Calu3 (cell line): ENCODE data around the gene CITED2. TPM values are rescaled to one million over a fixed set of nuclear protein-coding genes. Genes with fewer than 3 reads are reported as not detected.
A peak's percentile ranks its signal among the peaks of the same experiment; 100 is the strongest.

Source experiments
- BruUV-seq: library from RNA; stranded (reverse); fragments of 400-500 nt; replicated peaks from 2 replicates; lab custom pipeline; 2021; lab: Mats Ljungman, UMichigan
- CTCF ChIA-PET: fragments of 300-600 bp; sonication (Branson Sonifier 250); formaldehyde crosslinking; loops from one replicate; lab custom pipeline; 2022; ENCODE audit warnings: antibody characterized with exemption; lab: Charles Lee
- DNase-seq: peaks from one replicate; pipeline ENCODE4 v3.0.0; 2022
- H3K27ac Mint-ChIP-seq: one replicate; pipeline ENCODE4 v1.8.0; 2022; ENCODE audit warnings: mixed read lengths; ENCODE audit not compliant: unreplicated experiment
- H3K27me3 Mint-ChIP-seq: one replicate; pipeline ENCODE4 v1.8.0; 2022; ENCODE audit warnings: mixed read lengths; ENCODE audit not compliant: unreplicated experiment
- H3K36me3 Mint-ChIP-seq: one replicate; pipeline ENCODE4 v1.8.0; 2022; ENCODE audit warnings: mild to moderate bottlenecking, moderate library complexity, mixed read lengths; ENCODE audit not compliant: insufficient read depth, unreplicated experiment
- H3K4me1 Mint-ChIP-seq: one replicate; pipeline ENCODE4 v1.8.0; 2022; ENCODE audit warnings: mild to moderate bottlenecking, low read depth, mixed read lengths; ENCODE audit not compliant: unreplicated experiment
- H3K4me3 Mint-ChIP-seq: one replicate; pipeline ENCODE4 v1.8.0; 2022; ENCODE audit warnings: mild to moderate bottlenecking, low read depth, moderate library complexity, mixed read lengths; ENCODE audit not compliant: unreplicated experiment
- H3K9me3 Mint-ChIP-seq: one replicate; pipeline ENCODE4 v1.8.0; 2022; ENCODE audit warnings: low read depth, mixed read lengths; ENCODE audit not compliant: unreplicated experiment
- intact Hi-C: fragments of 100-400 bp; cut with micrococcal nuclease; formaldehyde crosslinking; loops from one replicate; pipeline ENCODE4 v1.10.0; 2022; ENCODE audit not compliant: unreplicated experiment
- total RNA-seq: library from RNA; stranded (reverse); gene quantifications from 2 replicates; pipeline ENCODE4 v1.2.3, GENCODE V29; 2022
- TF ChIP-seq, protein P1 (sequence below): fragments of 200-600 bp; IDR thresholded peaks from one replicate; pipeline ENCODE4 v1.8.0; 2022; ENCODE audit warnings: antibody characterized with exemption; ENCODE audit not compliant: unreplicated experiment

Gene CITED2
- total RNA-seq, 1 experiment from 2014 or later, result 21.4 TPM

DNA sequence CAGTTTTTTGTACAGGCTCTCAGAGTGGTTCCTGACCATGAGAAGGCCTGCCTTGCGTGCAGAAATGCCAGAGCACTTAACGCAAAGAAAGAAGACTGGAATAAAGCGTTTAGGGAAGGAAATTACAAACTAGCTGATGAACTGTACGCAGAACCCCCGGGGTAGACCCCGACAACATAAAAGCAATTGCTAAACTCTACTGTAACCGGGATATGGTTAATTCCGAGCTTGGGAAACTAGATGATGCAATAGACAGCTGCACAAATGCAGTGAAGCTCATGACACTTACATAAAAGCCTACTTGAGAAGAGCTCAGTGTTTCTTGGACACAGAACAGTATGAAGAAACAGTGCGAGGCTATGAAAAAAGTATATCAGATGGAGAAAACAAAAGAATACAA, 35.7 kb downstream of the CITED2 start:
- no TSS peak for BruUV-seq
- DNase-seq, result no peak
- Mint-ChIP-seq H3K27ac (no peak overlapping the region), H3K27me3 (no peaks in the 10 kb centered on the region), H3K4me3 (no peak overlapping the region), H3K9me3 (no peaks in the 10 kb centered on the region), H3K36me3 (no peaks in the 10 kb centered on the region), H3K4me1 (no peaks in the 10 kb centered on the region)
- TF ChIP-seq, protein P1, sequence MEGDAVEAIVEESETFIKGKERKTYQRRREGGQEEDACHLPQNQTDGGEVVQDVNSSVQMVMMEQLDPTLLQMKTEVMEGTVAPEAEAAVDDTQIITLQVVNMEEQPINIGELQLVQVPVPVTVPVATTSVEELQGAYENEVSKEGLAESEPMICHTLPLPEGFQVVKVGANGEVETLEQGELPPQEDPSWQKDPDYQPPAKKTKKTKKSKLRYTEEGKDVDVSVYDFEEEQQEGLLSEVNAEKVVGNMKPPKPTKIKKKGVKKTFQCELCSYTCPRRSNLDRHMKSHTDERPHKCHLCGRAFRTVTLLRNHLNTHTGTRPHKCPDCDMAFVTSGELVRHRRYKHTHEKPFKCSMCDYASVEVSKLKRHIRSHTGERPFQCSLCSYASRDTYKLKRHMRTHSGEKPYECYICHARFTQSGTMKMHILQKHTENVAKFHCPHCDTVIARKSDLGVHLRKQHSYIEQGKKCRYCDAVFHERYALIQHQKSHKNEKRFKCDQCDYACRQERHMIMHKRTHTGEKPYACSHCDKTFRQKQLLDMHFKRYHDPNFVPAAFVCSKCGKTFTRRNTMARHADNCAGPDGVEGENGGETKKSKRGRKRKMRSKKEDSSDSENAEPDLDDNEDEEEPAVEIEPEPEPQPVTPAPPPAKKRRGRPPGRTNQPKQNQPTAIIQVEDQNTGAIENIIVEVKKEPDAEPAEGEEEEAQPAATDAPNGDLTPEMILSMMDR, result no peak
- intact Hi-C loops, result no loop called here
- CTCF ChIA-PET, result no interaction called here

DNA sequence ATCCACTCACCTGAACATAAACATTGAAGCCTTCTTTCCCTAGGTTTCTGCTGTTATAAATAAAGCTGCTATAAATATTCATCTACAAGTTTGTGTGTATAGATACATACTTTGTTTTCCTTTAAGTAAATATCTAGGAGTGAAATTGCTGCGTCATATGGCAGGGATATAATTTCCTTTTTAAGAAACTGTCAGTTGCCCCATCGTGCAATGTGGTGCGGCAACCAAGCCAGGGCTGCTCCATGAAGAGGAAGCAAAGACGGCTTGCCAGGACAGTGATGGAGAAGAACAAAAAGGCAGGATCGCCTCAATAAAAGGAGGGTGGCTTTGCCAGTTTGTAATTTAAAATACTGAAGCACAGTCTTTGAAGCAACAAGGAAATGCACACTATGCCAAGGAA, 36.6 kb downstream of the CITED2 start:
- Mint-ChIP-seq H3K36me3 (no peaks in the 10 kb centered on the region), H3K27me3 (no peaks in the 10 kb centered on the region), H3K9me3 (no peaks in the 10 kb centered on the region), H3K27ac (no peak overlapping the region), H3K4me3 (no peak overlapping the region), H3K4me1 (no peaks in the 10 kb centered on the region)
- CTCF ChIA-PET, result interaction anchor here (0.5 kb wide), 1 partner anchor 611 kb away, joined by 3 read pairs; no protein-coding TSS in a partner anchor
- no peak for DNase-seq
- intact Hi-C loops, result no loop called here
- BruUV-seq, result no TSS peak
- TF ChIP-seq, protein P1, result no peak

DNA sequence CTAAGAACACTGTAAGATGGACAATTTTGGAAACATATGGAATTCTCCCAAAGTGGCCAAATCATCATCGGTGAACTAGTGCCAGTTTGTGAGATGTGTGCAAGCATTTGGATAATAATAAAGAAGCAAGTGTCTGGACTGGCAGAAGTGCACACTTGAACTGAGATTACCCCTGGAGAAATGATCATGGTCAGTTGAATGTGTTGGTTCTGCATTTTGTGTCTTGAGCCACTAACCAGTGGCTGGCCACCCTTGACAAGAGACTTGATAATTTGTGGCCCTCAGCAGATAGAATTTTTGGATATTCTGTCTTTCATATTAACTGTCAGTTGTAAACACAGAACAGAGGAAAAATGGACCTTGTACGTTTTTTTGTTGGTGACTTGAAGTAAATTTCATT, 37.4 kb downstream of the CITED2 start:
- intact Hi-C loops, result no loop called here
- H3K4me3 Mint-ChIP-seq, result no peak overlapping the region
- H3K27ac Mint-ChIP-seq, result no peak overlapping the region
- DNase-seq, result no peak
- no TSS peak for BruUV-seq
- TF ChIP-seq, protein P1, result no peak
- no peaks in the 10 kb centered on the region for H3K27me3 Mint-ChIP-seq
- no peaks in the 10 kb centered on the region for H3K36me3 Mint-ChIP-seq
- CTCF ChIA-PET, result interaction anchor here (0.5 kb wide), 1 partner anchor 612 kb away, joined by 3 read pairs; no protein-coding TSS in a partner anchor
- no peaks in the 10 kb centered on the region for H3K4me1 Mint-ChIP-seq
- no peaks in the 10 kb centered on the region for H3K9me3 Mint-ChIP-seq

DNA sequence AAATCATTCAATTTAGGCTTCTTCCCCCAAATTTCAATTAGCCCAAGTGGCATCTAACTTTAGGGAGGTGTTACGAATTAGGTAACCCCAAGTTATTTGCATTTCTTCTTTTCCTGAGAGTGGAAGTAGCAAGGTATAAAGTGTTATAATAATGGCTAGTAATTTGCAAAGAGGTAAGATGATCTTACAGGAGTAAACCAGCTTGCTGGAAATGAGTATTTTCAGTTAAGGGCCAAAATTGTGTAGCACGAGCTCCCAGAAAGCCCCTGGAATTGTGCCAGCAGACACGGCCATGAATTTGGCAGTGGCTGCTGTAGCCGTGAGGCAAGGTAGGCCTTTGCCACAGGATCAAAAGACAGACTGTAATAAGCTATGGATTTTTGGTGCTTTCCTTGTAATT, 38.0 kb downstream of the CITED2 start:
- TF ChIP-seq, protein P1, result no peak
- CTCF ChIA-PET, result interaction anchor here (0.5 kb wide), 1 partner anchor 119 kb away, joined by 3 read pairs; no protein-coding TSS in a partner anchor

More for the DNA sequence above, 38.0 kb downstream of the CITED2 start:
- intact Hi-C loops, result no loop called here
- H3K4me3 Mint-ChIP-seq, result no peak overlapping the region
- no TSS peak for BruUV-seq
- H3K36me3 Mint-ChIP-seq, result no peaks in the 10 kb centered on the region
- no peak overlapping the region for H3K27ac Mint-ChIP-seq
- no peaks in the 10 kb centered on the region for H3K27me3 Mint-ChIP-seq
- H3K9me3 Mint-ChIP-seq, result no peaks in the 10 kb centered on the region
- DNase-seq, result peak; percentile 11
- H3K4me1 Mint-ChIP-seq, result no peaks in the 10 kb centered on the region
